Erythroblast (primary cell): ENCODE measurements around the gene SCAP.

Experiments used
- GATA1 ChIP-seq: IDR thresholded peaks from 2 replicates; pipeline ENCODE4 v1.6.1; 2011; ENCODE audit warnings: low read depth, mild to moderate bottlenecking, control low read depth, low read length, moderate library complexity
- POLR2A ChIP-seq: IDR thresholded peaks from 2 replicates; pipeline ENCODE4 v1.6.1; 2011; ENCODE audit warnings: mild to moderate bottlenecking, low read length

GRCh38 chr3:47456984-47457383 lies 18.8 kb downstream of the SCAP start:
- TF ChIP-seq POLR2A (no peak), GATA1 (no peak)
